Prostate gland (tissue), 2 donors: ENCODE measurements around the gene PDIA5. TPM values are rescaled to one million over a fixed set of nuclear protein-coding genes. Genes with fewer than 3 reads are reported as not detected.

Experiments used
- DNase-seq: peaks from one replicate; pipeline ENCODE4 v3.0.0-alpha.2; 2019; ENCODE audit warnings: low spot score
- H3K27ac ChIP-seq, 2 donors: fragments of 200-600 bp; sonication (generic); 2 replicates each; pipeline ENCODE4 v1.5.1; 2017 to 2019
- H3K27me3 ChIP-seq: fragments of 200-600 bp; sonication (generic); replicated peaks from 2 replicates; pipeline ENCODE4 v1.5.1; 2019; ENCODE audit not compliant: insufficient read depth
- H3K36me3 ChIP-seq, 2 donors: fragments of 200-600 bp; sonication (generic); 1 replicate in 1 of 2; 2 replicates in 1 of 2; pipeline versions ENCODE4 v1.5.1 to v1.8.1; 2017 to 2019
- H3K4me1 ChIP-seq: fragments of 200-600 bp; sonication (generic); replicated peaks from 2 replicates; pipeline ENCODE4 v1.5.1; 2019
- H3K4me3 ChIP-seq, 2 donors: fragments of 200-600 bp; sonication (generic); 2 replicates each; pipeline ENCODE4 v1.5.1; 2017 to 2019
- H3K9me3 ChIP-seq: fragments of 200-600 bp; sonication (generic); 2 replicates; pipeline ENCODE4 v1.5.1; 2017
- POLR2A ChIP-seq: fragments of 450-650 bp; IDR thresholded peaks from one replicate; pipeline ENCODE4 v1.6.1; 2016; ENCODE audit warnings: antibody characterized with exemption, mild to moderate bottlenecking
- POLR2AphosphoS5 ChIP-seq: sonication (generic); formaldehyde crosslinking; IDR thresholded peaks from one replicate; pipeline ENCODE4 v1.6.1; 2017; ENCODE audit warnings: antibody characterized with exemption
- WGBS: methylation state at CpG from one replicate; pipeline ENCODE4 v1.1.5; 2018; 5-methylcytosine and 5-hydroxymethylcytosine counted together
- intact Hi-C: fragments of 100-400 bp; cut with DNase I; formaldehyde crosslinking; loops from one replicate; pipeline ENCODE4 v1.14.2; 2022
- total RNA-seq, 2 donors: library from RNA; depleted of rRNA; stranded (reverse); fragments of >200 nt; gene quantifications; one replicate each; pipeline ENCODE4 v1.1.0, GENCODE V29; 2016
- TF ChIP-seq, protein P1 (sequence below), 4 experiments: fragments of 200-600 bp in 2 of 4; fragments of 450-650 bp in 2 of 4; sonication (generic) in 2 of 4; IDR thresholded peaks; 1 replicate in 3 of 4; 2 replicates in 1 of 4; pipeline ENCODE4 v1.5.1; 2016 to 2019; ENCODE audit warnings: antibody characterized with exemption in 4 of 4, mild to moderate bottlenecking in 2 of 4, moderate library complexity in 2 of 4

Gene PDIA5
- total RNA-seq, 2 donors from 2014 or later, result 67.9 to 75.9 TPM

DNA sequence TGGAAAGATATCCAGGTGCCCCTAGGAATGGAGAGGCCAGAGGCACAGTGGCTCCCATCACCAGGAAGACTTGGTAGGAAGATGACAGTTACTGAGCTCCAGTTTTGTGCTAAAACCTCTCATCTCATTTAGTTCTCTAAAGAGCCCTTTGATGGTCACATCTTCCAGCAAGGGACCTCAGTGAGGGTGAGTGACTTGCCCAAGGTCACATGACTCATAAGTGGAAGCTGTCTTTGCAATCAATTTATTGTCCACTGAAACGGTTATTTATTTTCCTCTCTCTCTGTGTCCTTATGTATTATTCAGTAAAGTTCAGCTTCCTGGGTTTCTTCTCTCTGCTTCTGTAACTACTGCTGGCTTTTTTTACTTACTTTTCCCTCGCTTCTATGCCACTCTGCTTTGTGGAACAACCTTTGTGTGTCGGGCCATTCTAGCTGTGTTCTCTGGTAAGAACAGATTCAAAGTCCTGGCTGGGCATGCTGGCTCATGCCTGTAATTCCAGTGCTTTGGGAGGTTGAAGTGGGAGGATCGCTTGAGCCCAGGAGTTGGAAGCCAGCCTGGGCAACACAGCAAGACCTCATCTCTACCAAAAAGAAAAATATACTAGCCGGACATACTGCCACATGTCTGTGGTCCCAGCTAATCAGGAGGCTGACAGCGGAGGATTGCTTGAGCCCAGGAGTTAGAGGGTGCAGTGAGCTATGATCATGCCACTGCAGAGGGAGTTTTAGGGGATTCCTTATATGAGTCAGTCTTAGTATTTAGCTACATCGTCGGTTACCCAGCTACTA, 55.9 kb downstream of the PDIA5 start:
- no peaks in the 10 kb centered on the region for H3K4me1 ChIP-seq
- TF ChIP-seq, protein P1, sequence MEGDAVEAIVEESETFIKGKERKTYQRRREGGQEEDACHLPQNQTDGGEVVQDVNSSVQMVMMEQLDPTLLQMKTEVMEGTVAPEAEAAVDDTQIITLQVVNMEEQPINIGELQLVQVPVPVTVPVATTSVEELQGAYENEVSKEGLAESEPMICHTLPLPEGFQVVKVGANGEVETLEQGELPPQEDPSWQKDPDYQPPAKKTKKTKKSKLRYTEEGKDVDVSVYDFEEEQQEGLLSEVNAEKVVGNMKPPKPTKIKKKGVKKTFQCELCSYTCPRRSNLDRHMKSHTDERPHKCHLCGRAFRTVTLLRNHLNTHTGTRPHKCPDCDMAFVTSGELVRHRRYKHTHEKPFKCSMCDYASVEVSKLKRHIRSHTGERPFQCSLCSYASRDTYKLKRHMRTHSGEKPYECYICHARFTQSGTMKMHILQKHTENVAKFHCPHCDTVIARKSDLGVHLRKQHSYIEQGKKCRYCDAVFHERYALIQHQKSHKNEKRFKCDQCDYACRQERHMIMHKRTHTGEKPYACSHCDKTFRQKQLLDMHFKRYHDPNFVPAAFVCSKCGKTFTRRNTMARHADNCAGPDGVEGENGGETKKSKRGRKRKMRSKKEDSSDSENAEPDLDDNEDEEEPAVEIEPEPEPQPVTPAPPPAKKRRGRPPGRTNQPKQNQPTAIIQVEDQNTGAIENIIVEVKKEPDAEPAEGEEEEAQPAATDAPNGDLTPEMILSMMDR (IDR thresholded peaks at IDR 0.05), result no peak
- TF ChIP-seq POLR2A (no peak), POLR2AphosphoS5 (no peak)
- H3K4me3 ChIP-seq, result no peak overlapping the region
- 50% methylated on average over 8 of the region's 8 CpGs for WGBS
- no peaks in the 10 kb centered on the region for H3K9me3 ChIP-seq
- H3K27me3 ChIP-seq, result no peaks in the 10 kb centered on the region
- DNase-seq, result no peak
- intact Hi-C loops, result no loop called here
- H3K27ac ChIP-seq, result no peak overlapping the region
- no peaks in the 10 kb centered on the region for H3K36me3 ChIP-seq

DNA sequence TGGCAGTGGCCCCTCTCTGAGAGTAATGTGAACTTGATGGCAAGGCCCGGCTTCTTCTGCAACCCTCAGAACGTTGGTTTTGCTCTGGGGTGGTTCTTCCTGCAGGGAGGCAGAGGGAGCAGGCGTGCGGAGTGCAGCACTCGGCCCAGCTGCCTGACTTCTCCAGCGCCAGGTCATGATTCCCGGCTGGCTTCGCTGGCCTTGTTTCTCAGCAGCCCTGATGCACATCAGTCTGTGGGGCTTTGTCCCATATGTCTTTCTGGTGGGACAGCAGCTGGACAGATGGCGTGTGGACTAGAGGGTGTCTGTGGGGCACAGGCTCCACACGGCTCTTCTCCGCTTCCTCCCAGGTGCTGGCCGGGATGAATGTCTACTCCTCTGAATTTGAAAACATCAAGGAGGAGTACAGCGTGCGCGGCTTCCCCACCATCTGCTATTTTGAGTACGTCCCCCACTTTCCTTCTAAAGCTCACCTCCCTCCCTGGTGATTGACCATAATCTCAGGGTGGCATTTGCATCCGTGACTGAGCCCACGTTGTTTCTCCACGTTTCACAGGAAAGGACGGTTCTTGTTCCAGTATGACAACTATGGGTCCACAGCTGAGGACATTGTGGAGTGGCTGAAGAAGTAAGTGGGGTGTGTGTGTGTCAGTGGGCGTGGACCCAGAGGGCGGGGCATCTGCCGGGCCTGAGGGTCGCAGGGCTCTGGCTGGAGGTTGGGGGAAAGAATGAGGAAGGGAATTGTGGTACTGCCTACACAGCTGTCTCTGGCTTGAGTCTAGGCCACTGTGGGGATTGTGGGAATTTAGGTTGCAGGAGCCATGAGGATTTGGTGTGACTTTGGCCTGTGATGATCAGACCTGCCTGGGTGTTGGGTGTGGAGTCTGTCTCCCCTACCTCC, 57.1 kb downstream of the PDIA5 start:
- intact Hi-C loops, result no loop called here
- no peak overlapping the region for H3K4me3 ChIP-seq
- no peaks in the 10 kb centered on the region for H3K36me3 ChIP-seq
- no peaks in the 10 kb centered on the region for H3K27me3 ChIP-seq
- H3K9me3 ChIP-seq, result no peaks in the 10 kb centered on the region
- 88% methylated on average over 24 of the region's 24 CpGs for WGBS
- TF ChIP-seq, protein P1 (IDR thresholded peaks at IDR 0.05), result no peak
- H3K4me1 ChIP-seq, result no peaks in the 10 kb centered on the region
- no peak for DNase-seq
- no peak overlapping the region for H3K27ac ChIP-seq

DNA sequence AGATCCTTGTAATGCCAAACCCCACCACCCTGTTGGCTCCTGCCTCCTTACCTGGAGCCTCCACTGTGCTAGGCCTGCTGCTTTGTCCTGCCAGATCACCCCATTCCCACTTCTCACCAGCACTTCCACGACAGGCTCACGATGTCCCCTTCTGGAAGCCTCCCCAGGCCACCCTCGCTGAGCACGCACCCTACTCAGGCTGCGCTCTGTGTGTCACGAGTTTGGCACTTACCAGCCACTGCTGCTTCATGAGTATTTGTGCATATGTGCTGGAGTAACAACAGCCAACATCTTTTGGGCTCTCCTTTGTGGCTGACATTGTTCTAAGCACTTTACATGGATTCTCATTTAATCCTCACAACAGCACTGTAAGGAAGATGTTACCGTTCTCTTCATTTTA, 58.1 kb downstream of the PDIA5 start:
- Histone ChIP-seq H3K9me3 (no peaks in the 10 kb centered on the region), H3K4me1 (no peaks in the 10 kb centered on the region), H3K36me3 (no peaks in the 10 kb centered on the region), H3K27ac (no peak overlapping the region), H3K27me3 (no peaks in the 10 kb centered on the region), H3K4me3 (no peak overlapping the region)
- intact Hi-C loops, result no loop called here
- no peak for DNase-seq
- WGBS, result 73% methylated on average over 7 of the region's 7 CpGs
- TF ChIP-seq, protein P1 (IDR thresholded peaks at IDR 0.05), result no peak
- TF ChIP-seq POLR2A, result no peak
- no peak for TF ChIP-seq POLR2AphosphoS5

DNA sequence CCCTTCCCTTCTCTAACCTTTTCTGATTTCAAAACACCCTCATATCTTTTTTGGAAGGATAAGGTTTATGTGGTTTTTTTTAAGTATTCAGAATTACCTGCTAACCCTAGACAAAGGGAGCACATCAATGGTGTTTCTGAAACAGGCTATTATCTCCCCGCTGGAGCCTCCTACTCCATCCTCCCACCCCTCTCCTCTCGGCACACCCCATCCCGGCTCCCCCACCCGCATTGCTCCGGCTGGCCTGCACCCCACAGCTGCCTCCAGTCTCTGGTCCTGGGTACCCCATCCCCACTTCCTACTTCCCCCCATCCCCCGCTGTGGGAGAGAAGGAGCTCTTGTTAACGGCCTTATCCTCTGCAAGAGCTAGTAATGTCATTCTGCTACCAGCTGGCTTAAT, 59.2 kb downstream of the PDIA5 start:
- TF ChIP-seq, protein P1 (IDR thresholded peaks at IDR 0.05), result no peak
- TF ChIP-seq POLR2A (no peak), POLR2AphosphoS5 (no peak)
- H3K27ac ChIP-seq, result no peak overlapping the region
- WGBS, result 79% methylated on average over 7 of the region's 7 CpGs
- no peaks in the 10 kb centered on the region for H3K9me3 ChIP-seq
- no peaks in the 10 kb centered on the region for H3K36me3 ChIP-seq
- intact Hi-C loops, result no loop called here
- H3K4me1 ChIP-seq, result no peaks in the 10 kb centered on the region
- H3K4me3 ChIP-seq, result no peak overlapping the region
- H3K27me3 ChIP-seq, result no peaks in the 10 kb centered on the region
- DNase-seq, result no peak
